Thyroid gland (tissue), 4 donors: ENCODE results near the gene NT5C1B.

Experiments
- CTCF ChIP-seq, 6 experiments: fragments of 200-600 bp in 3 of 6; fragments of 450-650 bp in 3 of 6; sonication (generic) in 3 of 6; IDR thresholded peaks; one replicate each; pipeline ENCODE4 v1.5.1; 2016 to 2019; ENCODE audit warnings: antibody characterized with exemption in 6 of 6, mild to moderate bottlenecking in 2 of 6, inconsistent platforms in 1 of 6, moderate library complexity in 1 of 6
- POLR2A ChIP-seq, 2 donors: fragments of 450-650 bp; IDR thresholded peaks; one replicate each; pipeline ENCODE4 v1.6.1; 2017; ENCODE audit warnings: antibody characterized with exemption in 2 of 2, mild to moderate bottlenecking in 2 of 2, moderate library complexity in 1 of 2

GRCh38 chr2:18548621-18549020 lies 40.7 kb downstream of the NT5C1B start:
- TF ChIP-seq CTCF (IDR thresholded peaks at IDR 0.05) (no peak), POLR2A (IDR thresholded peaks at IDR 0.05) (no peak)
